HG03432 (cell line): ENCODE data around the gene SYT17.
A peak's percentile ranks its signal among the peaks of the same experiment; 100 is the strongest.

Experiments used
- ATAC-seq: cut with Tn5 transposase; IDR thresholded peaks from one replicate; pipeline ENCODE4 v1.9.1; 2021; ENCODE audit warnings: mild to moderate bottlenecking, moderate library complexity; ENCODE audit not compliant: unreplicated experiment

Gene SYT17

GRCh38 chr16:19167710-19168370 lies at the start of gene SYT17:
TSS of gene SYT17 (plus strand) at chr16:19168240. CDS start at chr16:19168647, 407 bp downstream.
- peak; percentile 72 for ATAC-seq

GRCh38 chr16:19118938-19119431 lies 49.1 kb upstream of the SYT17 start:
- no peak for ATAC-seq

GRCh38 chr16:19119564-19119963 lies 48.5 kb upstream of the SYT17 start:
- no peak for ATAC-seq

- ATAC-seq: no peak
Observed at GRCh38 chr16:19123535-19124178, 44.4 kb upstream of the SYT17 start.

- ATAC-seq: no peak
Observed at GRCh38 chr16:19126300-19126699, 41.7 kb upstream of the SYT17 start.

- peak; percentile 45 for ATAC-seq
Observed at GRCh38 chr16:19127205-19127604, 40.8 kb upstream of the SYT17 start.

- ATAC-seq: peak; percentile 62
Observed at GRCh38 chr16:19127674-19128131, 40.3 kb upstream of the SYT17 start.

GRCh38 chr16:19128454-19129200 lies 39.4 kb upstream of the SYT17 start:
- ATAC-seq: no peak

GRCh38 chr16:19130385-19130784 lies 37.7 kb upstream of the SYT17 start:
- ATAC-seq: no peak

GRCh38 chr16:19130852-19131824 lies 36.9 kb upstream of the SYT17 start:
- ATAC-seq: no peak

GRCh38 chr16:19131825-19132218 lies 36.2 kb upstream of the SYT17 start:
- no peak for ATAC-seq

GRCh38 chr16:19132255-19132654 lies 35.8 kb upstream of the SYT17 start:
- ATAC-seq: no peak

- ATAC-seq: no peak
Observed at GRCh38 chr16:19132898-19133297, 35.1 kb upstream of the SYT17 start.

- ATAC-seq: no peak
Observed at GRCh38 chr16:19133600-19133999, 34.4 kb upstream of the SYT17 start.

GRCh38 chr16:19135201-19135842 lies 32.7 kb upstream of the SYT17 start:
- ATAC-seq: no peak

GRCh38 chr16:19135896-19136438 lies 32.1 kb upstream of the SYT17 start:
- no peak for ATAC-seq

- ATAC-seq: no peak
Observed at GRCh38 chr16:19136549-19137196, 31.4 kb upstream of the SYT17 start.

- ATAC-seq: no peak
Observed at GRCh38 chr16:19137201-19138128, 30.6 kb upstream of the SYT17 start.
